ENCODE measurements around the gene R3HDM1. TPM values are rescaled to one million over a fixed set of nuclear protein-coding genes. Genes with fewer than 3 reads are reported as not detected.

R3HDM1 gene
- total RNA-seq, 4 donors from 2014 or later: 15.9 to 27.9 (median 22.8) TPM

DNA sequence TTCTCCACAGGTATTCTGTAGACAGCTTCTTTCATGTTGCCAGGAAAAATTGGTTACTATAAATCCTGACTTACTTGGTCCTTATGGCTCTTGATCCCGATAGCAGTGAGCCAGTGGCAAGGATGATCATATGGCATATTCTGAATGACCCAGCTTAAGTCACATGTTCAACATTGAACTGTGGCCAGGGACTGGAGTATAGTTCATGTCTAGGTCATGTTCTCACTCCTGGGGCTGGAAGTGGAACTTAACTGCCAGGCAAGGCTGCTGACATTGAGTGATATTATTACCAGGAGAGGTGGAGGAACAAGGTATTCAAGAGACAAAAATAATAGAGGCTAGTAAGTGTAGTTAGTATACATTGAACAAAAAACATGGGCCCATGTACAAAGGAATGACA, 26.2 kb downstream of the R3HDM1 start:
- WGBS, 2 donors (ENCODE audit: low coverage in 1 of 2): no CpG with 5 or more reads among the region's 1 CpG
- Histone ChIP-seq H3K27ac (no peak overlapping the region), H3K4me3 (no peak overlapping the region), H3K9me3 (no peaks in the 10 kb centered on the region), H3K36me3 (no peaks in the 10 kb centered on the region), H3K4me1 (no peaks in the 10 kb centered on the region), H3K27me3 (no peaks in the 10 kb centered on the region)
- TF ChIP-seq POLR2AphosphoS5 (IDR thresholded peaks at IDR 0.05) (no peak), POLR2A (IDR thresholded peaks at IDR 0.05) (no peak), EP300 (IDR thresholded peaks at IDR 0.05) (no peak)
- TF ChIP-seq, protein P1, sequence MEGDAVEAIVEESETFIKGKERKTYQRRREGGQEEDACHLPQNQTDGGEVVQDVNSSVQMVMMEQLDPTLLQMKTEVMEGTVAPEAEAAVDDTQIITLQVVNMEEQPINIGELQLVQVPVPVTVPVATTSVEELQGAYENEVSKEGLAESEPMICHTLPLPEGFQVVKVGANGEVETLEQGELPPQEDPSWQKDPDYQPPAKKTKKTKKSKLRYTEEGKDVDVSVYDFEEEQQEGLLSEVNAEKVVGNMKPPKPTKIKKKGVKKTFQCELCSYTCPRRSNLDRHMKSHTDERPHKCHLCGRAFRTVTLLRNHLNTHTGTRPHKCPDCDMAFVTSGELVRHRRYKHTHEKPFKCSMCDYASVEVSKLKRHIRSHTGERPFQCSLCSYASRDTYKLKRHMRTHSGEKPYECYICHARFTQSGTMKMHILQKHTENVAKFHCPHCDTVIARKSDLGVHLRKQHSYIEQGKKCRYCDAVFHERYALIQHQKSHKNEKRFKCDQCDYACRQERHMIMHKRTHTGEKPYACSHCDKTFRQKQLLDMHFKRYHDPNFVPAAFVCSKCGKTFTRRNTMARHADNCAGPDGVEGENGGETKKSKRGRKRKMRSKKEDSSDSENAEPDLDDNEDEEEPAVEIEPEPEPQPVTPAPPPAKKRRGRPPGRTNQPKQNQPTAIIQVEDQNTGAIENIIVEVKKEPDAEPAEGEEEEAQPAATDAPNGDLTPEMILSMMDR (IDR thresholded peaks at IDR 0.05): no peak
- no peak for ATAC-seq

DNA sequence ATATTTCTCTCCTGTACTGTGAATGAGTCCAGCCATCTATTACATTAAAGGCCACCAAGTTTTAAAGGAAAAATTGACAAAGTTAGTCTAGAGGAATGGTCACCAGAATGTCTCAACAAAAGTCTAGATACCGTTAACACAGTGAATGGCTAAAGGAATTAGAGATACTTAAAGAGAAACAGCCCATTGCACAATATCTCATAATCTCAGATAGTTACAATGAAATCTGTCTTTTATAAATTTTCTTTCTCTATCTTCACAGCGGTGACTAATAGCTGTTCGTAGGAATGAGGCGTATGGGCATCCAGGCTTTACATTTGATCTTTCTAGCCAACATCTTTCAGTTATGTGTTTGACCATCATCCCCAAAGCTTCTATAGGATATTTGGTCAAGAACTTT, 30.6 kb downstream of the R3HDM1 start:
- no peak for ATAC-seq
- H3K4me3 ChIP-seq: no peak overlapping the region
- WGBS, 2 donors (ENCODE audit: low coverage in 1 of 2): 92 to 93% methylated on average over 4 of the region's 4 CpGs
- H3K9me3 ChIP-seq: no peaks in the 10 kb centered on the region
- H3K4me1 ChIP-seq: no peaks in the 10 kb centered on the region
- no peak overlapping the region for H3K27ac ChIP-seq
- no peaks in the 10 kb centered on the region for H3K27me3 ChIP-seq
- H3K36me3 ChIP-seq: no peaks in the 10 kb centered on the region
- no peak for TF ChIP-seq POLR2AphosphoS5 (IDR thresholded peaks at IDR 0.05)
- TF ChIP-seq, protein P1 (IDR thresholded peaks at IDR 0.05): no peak
- no peak for TF ChIP-seq POLR2A (IDR thresholded peaks at IDR 0.05)
- TF ChIP-seq EP300 (IDR thresholded peaks at IDR 0.05): no peak

DNA sequence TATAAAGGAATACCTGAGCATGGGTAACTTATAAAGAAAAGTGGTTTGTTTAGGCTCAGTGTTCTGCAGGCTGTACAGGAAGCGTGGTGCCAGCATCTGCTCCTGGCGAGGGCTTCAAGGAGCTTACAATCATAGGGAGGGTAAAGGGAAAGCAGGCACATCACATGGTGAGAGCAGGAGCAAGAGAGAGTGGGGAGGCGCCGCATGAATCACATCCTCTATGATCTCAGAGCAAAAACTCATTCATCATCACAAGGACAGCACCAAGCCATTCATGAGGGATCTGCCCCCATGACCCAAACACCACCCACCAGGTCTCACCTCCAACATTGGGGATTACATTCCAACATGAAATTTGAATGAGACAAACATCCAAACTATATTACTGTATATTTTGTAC, 32.5 kb downstream of the R3HDM1 start:
- Histone ChIP-seq H3K27ac (no peak overlapping the region), H3K4me1 (no peaks in the 10 kb centered on the region), H3K9me3 (no peaks in the 10 kb centered on the region), H3K36me3 (no peaks in the 10 kb centered on the region), H3K27me3 (no peaks in the 10 kb centered on the region), H3K4me3 (no peak overlapping the region)
- 90 to 92% methylated on average over 2 to 4 of the region's 4 CpGs for WGBS, 2 donors (ENCODE audit: low coverage in 1 of 2)
- TF ChIP-seq, protein P1 (IDR thresholded peaks at IDR 0.05): no peak
- TF ChIP-seq POLR2A (IDR thresholded peaks at IDR 0.05) (no peak), EP300 (IDR thresholded peaks at IDR 0.05) (no peak), POLR2AphosphoS5 (IDR thresholded peaks at IDR 0.05) (no peak)
- no peak for ATAC-seq

DNA sequence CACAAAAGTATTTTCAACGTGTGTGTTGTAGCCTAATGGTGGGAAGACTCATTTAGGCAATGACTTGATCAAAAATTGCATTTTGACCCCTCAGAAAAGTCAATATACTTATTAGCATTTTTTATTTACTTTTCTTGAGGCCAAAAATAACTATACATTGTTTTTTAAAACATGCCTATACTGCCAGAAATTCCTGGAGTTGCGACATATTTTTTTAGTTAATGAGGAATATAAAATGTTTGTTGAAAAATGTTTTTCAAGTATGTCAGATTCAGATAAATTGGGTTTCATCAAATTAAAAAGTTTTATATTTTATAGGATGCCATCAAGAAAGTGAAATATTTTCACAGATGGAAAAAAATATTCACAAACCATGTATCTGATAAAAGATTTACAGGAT, 39.6 kb downstream of the R3HDM1 start:
- Histone ChIP-seq H3K4me1 (no peaks in the 10 kb centered on the region), H3K27ac (no peak overlapping the region), H3K4me3 (no peak overlapping the region), H3K9me3 (no peaks in the 10 kb centered on the region), H3K36me3 (peaks cover 4 to 13% of the 10 kb centered on the region in 2 donors), H3K27me3 (no peaks in the 10 kb centered on the region)
- TF ChIP-seq, protein P1 (IDR thresholded peaks at IDR 0.05): no peak
- TF ChIP-seq POLR2A (IDR thresholded peaks at IDR 0.05) (no peak), EP300 (IDR thresholded peaks at IDR 0.05) (no peak), POLR2AphosphoS5 (IDR thresholded peaks at IDR 0.05) (no peak)
- no peak for ATAC-seq
- 77 to 100% methylated on average over 2 of the region's 2 CpGs for WGBS, 2 donors (ENCODE audit: low coverage in 1 of 2)

DNA sequence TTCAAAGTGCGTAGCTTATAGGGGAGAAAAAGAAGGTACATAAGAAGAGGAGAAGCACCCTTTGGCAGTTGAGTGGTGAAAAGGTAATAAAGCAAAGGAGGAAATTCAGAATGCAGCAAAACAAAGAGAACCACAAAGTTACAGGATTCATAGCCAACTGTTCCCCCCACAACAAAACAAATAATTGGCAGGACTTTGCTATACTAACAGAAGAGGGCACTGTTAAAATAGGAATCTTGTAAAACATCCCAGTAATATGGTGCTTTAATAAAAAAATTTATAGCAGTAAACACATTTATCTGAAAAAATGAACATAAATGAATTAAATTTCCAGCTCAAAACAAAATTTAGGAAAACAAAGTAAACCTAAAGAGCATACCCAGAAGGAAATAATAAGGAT, 42.3 kb downstream of the R3HDM1 start:
- 89% methylated on average over 1 of the region's 1 CpG; no CpG with 5 or more reads in 1 of the 2 donors for WGBS, 2 donors (ENCODE audit: low coverage in 1 of 2)

More for the DNA sequence above, 42.3 kb downstream of the R3HDM1 start:
- ATAC-seq: no peak
- Histone ChIP-seq H3K36me3 (peaks cover 4 to 13% of the 10 kb centered on the region in 2 donors), H3K4me3 (no peak overlapping the region), H3K4me1 (no peaks in the 10 kb centered on the region), H3K27ac (no peak overlapping the region), H3K9me3 (no peaks in the 10 kb centered on the region), H3K27me3 (no peaks in the 10 kb centered on the region)
- TF ChIP-seq, protein P1 (IDR thresholded peaks at IDR 0.05): no peak
- TF ChIP-seq POLR2A (IDR thresholded peaks at IDR 0.05) (no peak), EP300 (IDR thresholded peaks at IDR 0.05) (no peak), POLR2AphosphoS5 (IDR thresholded peaks at IDR 0.05) (no peak)

All from gastroesophageal sphincter (tissue), 4 donors.